Hepatocyte (in vitro differentiated cells): ENCODE data around the gene UBE2L3.

Experiments
- EZH2 ChIP-seq: fragments of 200-600 bp; sonication (generic); IDR thresholded peaks from 2 replicates; pipeline ENCODE4 v1.6.1; 2016; ENCODE audit warnings: antibody characterized with exemption, mild to moderate bottlenecking, borderline replicate concordance
- EZH2phosphoT487 ChIP-seq: fragments of 200-600 bp; sonication (generic); IDR thresholded peaks from one replicate; pipeline ENCODE4 v1.6.1; 2018; ENCODE audit warnings: antibody characterized with exemption, mild to moderate bottlenecking, low read depth, moderate library complexity; ENCODE audit not compliant: unreplicated experiment, severe bottlenecking
- TF ChIP-seq, protein P1 (sequence below): fragments of 200-600 bp; sonication (generic); IDR thresholded peaks from 2 replicates; pipeline ENCODE4 v1.5.1; 2016; ENCODE audit warnings: antibody characterized with exemption, mild to moderate bottlenecking; ENCODE audit not compliant: poor library complexity

DNA sequence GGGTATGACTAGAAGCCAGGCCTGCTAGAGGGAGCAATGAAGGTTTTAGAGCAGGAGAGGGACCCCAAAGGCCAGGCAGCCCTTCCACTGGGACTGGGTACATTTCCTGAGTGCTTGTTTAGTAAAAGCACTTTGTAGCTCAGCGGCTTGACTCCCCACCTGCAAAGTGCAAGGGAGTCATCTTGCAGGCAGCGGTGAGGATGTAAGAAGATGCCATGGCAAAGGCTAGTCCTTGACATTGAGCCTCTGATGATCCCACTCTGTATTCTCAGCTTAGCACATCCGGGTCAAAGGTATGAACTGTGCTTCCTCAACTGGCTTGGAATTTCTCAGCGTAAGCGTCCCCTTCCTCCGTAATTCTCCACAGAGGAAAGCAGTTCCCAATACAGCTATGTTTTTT is 3.1 kb upstream of the UBE2L3 start:
- TF ChIP-seq, protein P1, sequence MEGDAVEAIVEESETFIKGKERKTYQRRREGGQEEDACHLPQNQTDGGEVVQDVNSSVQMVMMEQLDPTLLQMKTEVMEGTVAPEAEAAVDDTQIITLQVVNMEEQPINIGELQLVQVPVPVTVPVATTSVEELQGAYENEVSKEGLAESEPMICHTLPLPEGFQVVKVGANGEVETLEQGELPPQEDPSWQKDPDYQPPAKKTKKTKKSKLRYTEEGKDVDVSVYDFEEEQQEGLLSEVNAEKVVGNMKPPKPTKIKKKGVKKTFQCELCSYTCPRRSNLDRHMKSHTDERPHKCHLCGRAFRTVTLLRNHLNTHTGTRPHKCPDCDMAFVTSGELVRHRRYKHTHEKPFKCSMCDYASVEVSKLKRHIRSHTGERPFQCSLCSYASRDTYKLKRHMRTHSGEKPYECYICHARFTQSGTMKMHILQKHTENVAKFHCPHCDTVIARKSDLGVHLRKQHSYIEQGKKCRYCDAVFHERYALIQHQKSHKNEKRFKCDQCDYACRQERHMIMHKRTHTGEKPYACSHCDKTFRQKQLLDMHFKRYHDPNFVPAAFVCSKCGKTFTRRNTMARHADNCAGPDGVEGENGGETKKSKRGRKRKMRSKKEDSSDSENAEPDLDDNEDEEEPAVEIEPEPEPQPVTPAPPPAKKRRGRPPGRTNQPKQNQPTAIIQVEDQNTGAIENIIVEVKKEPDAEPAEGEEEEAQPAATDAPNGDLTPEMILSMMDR: no peak
- TF ChIP-seq EZH2phosphoT487 (no peak), EZH2 (no peak)
